CD4-positive, alpha-beta T cell treated with Interleukin-6 at 100 ng/mL for 8 hours (primary cell): Measurements from ENCODE around the gene FAM3D.

Source experiments
- DNase-seq: peaks from one replicate; pipeline ENCODE4 v3.0.0-alpha.2; 2020; ENCODE audit warnings: mixed read lengths, low spot score

FAM3D gene

GRCh38 chr3:58654466-58654865 lies 12.1 kb downstream of the FAM3D start:
- no peak for DNase-seq

GRCh38 chr3:58652624-58653023 lies 13.9 kb downstream of the FAM3D start:
- no peak for DNase-seq

- no peak for DNase-seq
Measured at GRCh38 chr3:58651276-58651675, 15.3 kb downstream of the FAM3D start.

GRCh38 chr3:58647381-58648141 lies 19.0 kb downstream of the FAM3D start:
- DNase-seq: no peak

- no peak for DNase-seq
Measured at GRCh38 chr3:58646503-58646902, 20.1 kb downstream of the FAM3D start.

GRCh38 chr3:58645726-58646125 lies 20.8 kb downstream of the FAM3D start:
- no peak for DNase-seq

- DNase-seq: no peak
Measured at GRCh38 chr3:58642846-58643245, 23.7 kb downstream of the FAM3D start.

GRCh38 chr3:58640700-58641372 lies 25.7 kb downstream of the FAM3D start:
- DNase-seq: peak; percentile 9

GRCh38 chr3:58639842-58640241 lies 26.7 kb downstream of the FAM3D start:
- DNase-seq: no peak

GRCh38 chr3:58639001-58639400 lies 27.6 kb downstream of the FAM3D start:
- no peak for DNase-seq

- no peak for DNase-seq
Measured at GRCh38 chr3:58638591-58638990, 28.0 kb downstream of the FAM3D start.

- DNase-seq: no peak
Measured at GRCh38 chr3:58637509-58637908, 29.1 kb downstream of the FAM3D start.

GRCh38 chr3:58635371-58636285 lies 30.9 kb downstream of the FAM3D start:
- DNase-seq: no peak

- no peak for DNase-seq
Measured at GRCh38 chr3:58633157-58633865, 33.3 kb downstream of the FAM3D start.

GRCh38 chr3:58631742-58632141 lies 34.8 kb downstream of the FAM3D start:
- no peak for DNase-seq

- DNase-seq: no peak
Measured at GRCh38 chr3:58630710-58631092, 35.9 kb downstream of the FAM3D start.

GRCh38 chr3:58630076-58630709 lies 36.4 kb downstream of the FAM3D start:
- peak; percentile 42 for DNase-seq

- no peak for DNase-seq
Measured at GRCh38 chr3:58629629-58630028, 36.9 kb downstream of the FAM3D start.

- DNase-seq: no peak
Measured at GRCh38 chr3:58628823-58629562, 37.6 kb downstream of the FAM3D start.

GRCh38 chr3:58627941-58628340 lies 38.6 kb downstream of the FAM3D start:
- no peak for DNase-seq

- DNase-seq: no peak
Measured at GRCh38 chr3:58627570-58627885, 39.0 kb downstream of the FAM3D start.
